Prostate gland (tissue), 2 donors: ENCODE measurements around the gene TUBD1.

Source experiments
- CTCF ChIP-seq, 4 experiments: fragments of 200-600 bp in 2 of 4; fragments of 450-650 bp in 2 of 4; sonication (generic) in 2 of 4; IDR thresholded peaks; 1 replicate in 3 of 4; 2 replicates in 1 of 4; pipeline ENCODE4 v1.5.1; 2016 to 2019; ENCODE audit warnings: antibody characterized with exemption in 4 of 4, mild to moderate bottlenecking in 2 of 4, moderate library complexity in 2 of 4
- POLR2A ChIP-seq: fragments of 450-650 bp; IDR thresholded peaks from one replicate; pipeline ENCODE4 v1.6.1; 2016; ENCODE audit warnings: antibody characterized with exemption, mild to moderate bottlenecking

- TF ChIP-seq CTCF (IDR thresholded peaks at IDR 0.05) (no peak), POLR2A (no peak)
Observed at GRCh38 chr17:59842901-59843652, 49.7 kb downstream of the TUBD1 start.
